GM23338 (cell line): ENCODE results near the gene MEST.

Experiments used
- CREB1 ChIP-seq: fragments of 250-450 bp; sonication (Bioruptor Pico); IDR thresholded peaks from 2 replicates; pipeline ENCODE4 v1.5.0; 2020; ENCODE audit warnings: low read depth, mild to moderate bottlenecking, moderate library complexity
- CTCF ChIP-seq, 2 experiments: fragments of 200-600 bp in 1 of 2; sonication (generic) in 1 of 2; conservative IDR thresholded peaks; 2 replicates each; pipeline versions ENCODE4 v1.5.1 to v1.6.1; 2016 to 2017; ENCODE audit warnings: antibody characterized with exemption in 2 of 2, low read depth in 2 of 2, mild to moderate bottlenecking in 2 of 2, moderate library complexity in 1 of 2
- EZH2 ChIP-seq: fragments of 200-600 bp; sonication (generic); IDR thresholded peaks from one replicate; pipeline ENCODE4 v1.8.0; 2017; ENCODE audit warnings: antibody characterized with exemption, mild to moderate bottlenecking, low read depth; ENCODE audit not compliant: unreplicated experiment
- EZH2phosphoT487 ChIP-seq: fragments of 200-600 bp; sonication (generic); IDR thresholded peaks from one replicate; pipeline ENCODE4 v1.8.1; 2018; ENCODE audit warnings: antibody characterized with exemption; ENCODE audit not compliant: unreplicated experiment
- NANOG ChIP-seq: IDR thresholded peaks from 2 replicates; pipeline ENCODE4 v1.6.1; 2016; ENCODE audit warnings: antibody characterized with exemption, borderline replicate concordance
- POLR2AphosphoS5 ChIP-seq: IDR thresholded peaks from 2 replicates; pipeline ENCODE4 v1.6.1; 2016; ENCODE audit warnings: antibody characterized with exemption, low read depth
- ZNF114 ChIP-seq: fragments of 250-450 bp; sonication (Bioruptor Pico); IDR thresholded peaks from 2 replicates; pipeline ENCODE4 v1.5.0; 2020; ENCODE audit warnings: mild to moderate bottlenecking, moderate library complexity

DNA sequence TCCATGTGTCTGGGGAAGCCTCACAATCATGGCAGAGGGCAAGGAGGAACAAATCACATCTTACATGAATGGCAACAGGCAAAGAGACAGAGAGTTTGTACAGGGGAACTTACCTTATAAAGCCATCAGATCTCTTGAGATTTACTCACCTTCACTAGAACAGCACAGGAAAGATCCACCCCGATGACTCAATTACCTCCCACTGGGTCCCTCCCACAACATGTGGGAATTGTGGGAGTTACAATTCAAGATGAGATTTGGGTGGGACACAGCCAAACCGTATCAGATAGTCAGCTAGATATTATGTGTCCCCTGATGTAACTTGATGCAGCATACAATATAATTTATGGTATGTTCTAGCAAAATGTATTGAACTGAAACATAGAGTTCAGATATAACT lies 36.9 kb upstream of the MEST start:
- TF ChIP-seq CTCF (conservative IDR thresholded peaks at IDR 0.05; ENCODE audit: low read depth in 2 of 2) (no peak), EZH2 (no peak), EZH2phosphoT487 (no peak), CREB1 (no peak), NANOG (no peak), POLR2AphosphoS5 (no peak), ZNF114 (no peak)
